ENCODE data around the gene DIP2C.
"Not testable (repeated sequence)": the region's sequence is repeated elsewhere in the genome, so short reads cannot be mapped to it uniquely, and the experiment has no call there.

DIP2C gene

GRCh38 chr10:488081-488932 is 201.2 kb downstream of the DIP2C start:
- DNase-seq: no peak

GRCh38 chr10:486666-487322 is 202.7 kb downstream of the DIP2C start:
- no peak for DNase-seq

DNA sequence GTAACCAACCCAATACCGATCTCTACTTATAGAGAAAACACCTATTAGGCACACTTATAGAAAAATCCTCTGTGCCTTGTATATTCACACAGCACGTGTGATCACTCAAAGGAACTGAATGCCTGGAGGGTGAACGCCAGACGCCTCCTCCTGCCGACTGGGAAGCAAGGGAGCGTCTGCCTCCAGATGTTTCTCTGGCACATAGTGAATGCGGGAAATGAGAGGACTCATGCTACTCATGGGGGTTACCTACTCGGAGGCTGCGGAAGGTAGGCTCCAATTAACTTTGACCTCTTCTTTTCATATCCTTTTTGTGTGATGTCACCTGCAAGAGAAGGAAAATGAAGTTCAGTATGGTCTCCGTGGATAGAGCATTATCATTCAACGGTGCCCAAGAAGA is 203.3 kb downstream of the DIP2C start:
- DNase-seq: no peak

DNA sequence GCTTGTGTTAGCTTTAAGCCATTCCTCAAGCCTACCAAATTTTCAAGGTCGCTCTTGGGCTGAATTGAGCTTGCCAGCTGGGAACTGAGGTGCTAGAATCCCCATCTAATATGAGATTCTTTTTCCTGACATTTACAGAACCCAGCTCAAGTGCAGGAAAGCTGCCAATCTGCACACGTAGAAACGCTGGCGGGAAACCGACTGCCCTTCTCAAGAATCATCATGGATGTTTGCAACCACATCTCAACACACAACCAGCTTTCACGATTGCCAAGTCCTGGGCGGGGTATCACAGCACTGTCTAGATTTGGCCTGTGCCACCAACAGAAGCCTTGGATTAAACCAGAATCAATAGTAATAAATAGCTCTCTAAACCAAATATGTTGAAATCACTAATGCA is 203.7 kb downstream of the DIP2C start:
- DNase-seq: no peak

GRCh38 chr10:484925-485661 is 204.4 kb downstream of the DIP2C start:
- DNase-seq: peak; percentile 54

GRCh38 chr10:484441-484924 is 205.0 kb downstream of the DIP2C start:
- peak; percentile 52 for DNase-seq

DNA sequence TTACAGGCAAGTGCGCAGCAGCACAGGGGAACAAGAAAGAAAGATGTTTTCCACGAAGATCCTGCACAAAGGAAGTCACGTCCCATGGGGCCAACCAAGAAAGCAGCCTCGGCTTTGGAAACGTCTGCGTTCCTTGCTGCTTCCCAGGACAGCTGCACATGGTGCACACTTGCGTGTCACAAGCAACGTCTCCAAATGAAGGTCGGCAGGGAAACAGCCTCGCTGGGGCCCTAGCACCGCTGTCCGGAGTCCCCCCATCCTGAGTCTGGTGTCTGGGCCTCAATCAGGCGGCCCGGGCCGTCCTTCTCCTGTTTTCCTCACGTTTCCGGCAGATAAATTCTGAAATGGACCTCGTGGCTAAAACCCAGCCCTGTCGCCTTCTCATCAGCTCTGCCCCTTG is 206.2 kb downstream of the DIP2C start:
- no peak for DNase-seq

DNA sequence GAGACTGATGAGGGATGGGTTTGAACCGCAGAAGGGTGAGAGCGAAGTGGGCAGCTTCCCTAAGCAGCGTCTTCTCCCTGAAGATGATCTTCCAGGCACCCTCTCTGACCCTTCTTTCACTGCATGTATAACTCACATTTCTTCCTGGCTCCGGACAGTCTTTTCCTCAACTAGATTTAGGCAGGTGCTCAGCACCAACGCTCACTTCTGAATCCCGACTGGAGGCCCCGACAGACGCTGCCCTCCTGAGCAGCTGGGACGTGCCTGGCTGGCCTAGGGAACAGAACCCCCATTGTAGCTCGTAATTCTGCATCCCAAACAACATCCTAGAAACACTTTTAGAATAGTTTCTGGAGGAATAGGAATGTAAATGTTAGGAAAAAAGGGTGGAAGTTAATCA is 206.6 kb downstream of the DIP2C start:
- no peak for DNase-seq

DNA sequence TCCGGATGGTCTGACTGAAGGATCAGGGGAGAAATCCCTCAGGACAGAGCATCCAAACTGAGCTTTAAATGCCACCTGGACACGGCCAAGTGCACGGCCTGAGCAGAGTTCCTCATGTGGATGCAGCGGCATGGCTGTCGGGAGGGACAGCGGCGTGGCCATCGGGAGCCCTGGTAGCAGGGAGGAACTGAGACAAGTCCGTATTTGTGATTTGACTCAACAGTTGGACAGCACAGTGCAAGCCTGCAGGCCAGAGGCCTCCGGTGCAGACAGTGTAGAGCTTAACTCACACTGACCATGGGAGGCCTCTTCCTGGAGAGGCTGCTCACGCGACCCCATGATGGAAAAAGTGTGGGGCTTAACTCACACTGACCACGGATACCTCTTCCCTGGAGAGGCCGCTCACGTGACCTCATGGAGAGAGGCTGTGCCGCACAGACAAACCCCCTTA is 207.4 kb downstream of the DIP2C start:
- no peak for DNase-seq

- DNase-seq: no peak
Measured at GRCh38 chr10:481628-482027, 207.8 kb downstream of the DIP2C start.

DNA sequence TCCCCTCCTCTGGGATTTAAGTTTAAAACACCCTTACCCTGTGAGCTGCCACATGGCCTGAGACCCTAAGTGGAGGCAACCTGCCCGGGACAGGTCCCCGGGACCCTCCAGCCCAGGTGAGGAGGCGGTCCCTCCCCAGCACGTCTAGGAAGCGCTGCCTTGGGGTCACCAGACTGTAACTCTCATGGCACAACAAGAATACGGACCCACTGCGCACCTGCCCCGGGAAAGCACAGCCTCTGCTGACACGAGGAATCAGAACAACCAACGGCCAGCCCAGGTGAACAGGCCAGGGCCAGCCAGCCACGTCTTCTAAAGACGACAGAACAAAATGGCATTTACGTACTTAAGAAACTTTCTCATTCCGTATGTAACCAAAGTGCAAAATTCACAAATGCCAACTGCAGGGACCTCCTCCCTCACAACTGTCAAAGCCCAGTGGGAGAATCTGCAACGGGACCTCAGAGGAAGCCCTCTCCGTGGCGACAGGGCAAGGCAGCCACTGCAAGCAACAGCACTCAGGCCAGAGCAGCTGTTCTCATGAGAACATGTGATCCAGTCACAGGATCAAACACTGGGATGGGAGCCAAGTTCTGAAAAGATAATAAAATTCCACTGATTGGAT is 208.4 kb downstream of the DIP2C start:
- DNase-seq: no peak

- DNase-seq: no peak
Measured at GRCh38 chr10:480498-480927, 209.0 kb downstream of the DIP2C start.

- not testable (repeated sequence) for DNase-seq
Measured at GRCh38 chr10:479706-480497, 209.6 kb downstream of the DIP2C start.

- no peak for DNase-seq
Measured at GRCh38 chr10:478471-479245, 210.8 kb downstream of the DIP2C start.

DNA sequence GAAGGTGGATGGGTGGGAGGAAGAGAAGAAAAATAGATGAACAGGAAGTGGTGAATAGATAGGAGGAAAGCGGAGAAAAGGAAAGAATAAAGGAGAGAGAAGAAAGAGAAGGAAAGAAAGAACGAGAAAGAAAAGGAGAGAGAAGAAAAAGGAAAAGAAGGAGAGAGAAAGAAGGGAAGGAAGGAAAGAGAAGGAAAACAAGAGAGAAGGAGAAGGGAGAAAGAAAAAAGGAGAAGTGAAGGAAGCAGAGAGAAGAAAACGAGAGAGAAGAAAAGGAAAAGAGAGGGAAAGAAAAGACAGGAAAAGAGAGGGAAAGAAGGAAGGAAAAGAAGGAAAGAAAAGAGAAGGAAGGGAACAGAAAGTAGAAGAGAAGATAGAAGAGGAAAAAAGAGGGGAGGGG is 211.8 kb downstream of the DIP2C start:
- DNase-seq: no peak

- no peak for DNase-seq
Measured at GRCh38 chr10:476455-476780, 213.1 kb downstream of the DIP2C start.

DNA sequence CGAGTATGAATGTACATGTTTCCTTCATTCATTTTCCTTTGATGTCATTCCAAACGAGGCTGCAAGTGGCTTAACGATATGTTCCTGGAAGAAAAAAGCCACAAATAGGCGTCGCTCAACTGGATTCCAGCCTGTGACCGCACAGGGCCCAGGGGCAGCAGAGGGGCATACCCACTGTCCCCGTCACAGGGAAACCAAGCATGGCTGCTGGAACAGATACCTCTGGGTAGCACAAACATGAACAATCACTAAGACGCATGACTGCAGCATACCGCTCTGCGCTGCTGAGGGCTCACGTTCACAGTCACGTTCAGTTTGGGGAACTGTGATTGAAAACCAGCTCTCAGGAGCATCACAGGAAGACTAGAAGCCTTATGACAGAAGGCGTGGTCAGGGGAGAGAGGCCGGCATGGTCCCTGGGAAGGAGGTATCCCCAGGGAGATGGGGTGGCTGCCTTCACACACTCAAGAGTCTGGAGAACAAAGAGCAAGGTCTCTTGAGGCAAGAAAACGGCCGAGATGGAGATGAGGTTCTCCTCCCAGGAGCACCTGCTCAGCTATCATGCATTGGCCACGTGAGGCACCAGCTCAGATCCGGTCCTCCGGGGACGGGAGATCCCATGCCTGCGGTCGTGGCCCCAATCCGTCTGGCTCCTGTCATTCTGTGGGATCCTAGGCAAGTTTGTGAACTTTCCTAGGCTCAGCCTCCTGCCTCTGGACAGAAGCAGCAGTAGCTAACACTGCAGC is 213.6 kb downstream of the DIP2C start:
- no peak for DNase-seq

- no peak for DNase-seq
Measured at GRCh38 chr10:474946-475345, 214.5 kb downstream of the DIP2C start.

- no peak for DNase-seq
Measured at GRCh38 chr10:474406-474805, 215.1 kb downstream of the DIP2C start.

- no peak for DNase-seq
Measured at GRCh38 chr10:472241-472910, 217.1 kb downstream of the DIP2C start.
